GM12878 (cell line): ENCODE measurements around the gene CYTH2. TPM values are rescaled to one million over a fixed set of nuclear protein-coding genes. Genes with fewer than 3 reads are reported as not detected.

Source experiments
- ATAC-seq: fragments of 200-7000 bp; cut with Tn5 transposase; 3 replicates; pipeline ENCODE4 v1.9.1; 2020; ENCODE audit warnings: mild to moderate bottlenecking, moderate library complexity
- BruUV-seq: library from RNA; stranded (reverse); fragments of 400-500 nt; replicated peaks from 2 replicates; lab custom pipeline; 2021; lab: Mats Ljungman, UMichigan
- CTCF ChIA-PET: fragments of 300-600 bp; sonication (Branson Sonifier 250); formaldehyde crosslinking; extraction: SDS; loops from one replicate; lab custom pipeline; 2021; ENCODE audit warnings: inconsistent platforms; lab: Yijun Ruan, JAX
- POLR2A ChIA-PET: fragments of 350-600 bp; formaldehyde crosslinking; extraction: SDS; loops from one replicate; lab custom pipeline; 2021; ENCODE audit warnings: inconsistent platforms; lab: Charles Lee
- RAD21 ChIA-PET: fragments of 300-600 bp; sonication (Branson Sonifier 250); formaldehyde crosslinking; loops from one replicate; lab custom pipeline; 2023; ENCODE audit warnings: antibody characterized with exemption; ENCODE audit not compliant: unreplicated experiment; lab: Charles Lee
- SMC1A ChIA-PET: fragments of 300-600 bp; sonication (Branson Sonifier 250); formaldehyde crosslinking; loops from one replicate; lab custom pipeline; 2023; ENCODE audit not compliant: unreplicated experiment, uncharacterized antibody; lab: Charles Lee
- DNase-seq: peaks from one replicate; pipeline ENCODE4 v3.0.0-alpha.2; 2011; ENCODE audit warnings: low read depth, low spot score
- FAIRE-seq: peaks from 3 replicates; lab custom pipeline; 2011; peaks lifted over from hg19 to GRCh38; lab: Jason Lieb, UNC
- H2AFZ ChIP-seq: 2 replicates; pipeline ENCODE4 v1.6.0; 2011; ENCODE audit warnings: low read depth, low read length, control low read depth; ENCODE audit not compliant: control insufficient read depth
- H3K27ac ChIP-seq: 2 replicates; pipeline ENCODE4 v1.5.1; 2011; ENCODE audit warnings: control low read depth; ENCODE audit not compliant: control insufficient read depth, insufficient read depth
- H3K27me3 ChIP-seq, 2 experiments: replicated peaks in 1 of 2; 2 replicates each; pipeline versions ENCODE4 v1.6.0 to v1.6.1; 2011; ENCODE audit warnings: low read length in 1 of 2; ENCODE audit not compliant: control insufficient read depth in 2 of 2, insufficient read depth in 2 of 2
- H3K36me3 ChIP-seq, 2 experiments: 2 replicates each; pipeline ENCODE4 v1.5.1; 2011; ENCODE audit warnings: low read length in 1 of 2; ENCODE audit not compliant: control insufficient read depth in 2 of 2, insufficient read depth in 2 of 2
- H3K4me1 ChIP-seq: 2 replicates; pipeline ENCODE4 v1.6.1; 2011; ENCODE audit warnings: mild to moderate bottlenecking, low read length, moderate library complexity, mixed read lengths; ENCODE audit not compliant: control insufficient read depth, insufficient read depth
- H3K4me2 ChIP-seq: 2 replicates; pipeline ENCODE4 v1.6.0; 2011; ENCODE audit warnings: control low read depth; ENCODE audit not compliant: control insufficient read depth, insufficient read depth
- H3K4me3 ChIP-seq: fragments of 200-600 bp; sonication (generic); 2 replicates; pipeline ENCODE4 v1.5.1; 2016
- H3K79me2 ChIP-seq: 2 replicates; pipeline ENCODE4 v1.6.0; 2011; ENCODE audit warnings: low read length; ENCODE audit not compliant: control insufficient read depth, insufficient read depth
- H3K9ac ChIP-seq: 2 replicates; pipeline ENCODE4 v1.8.0; 2011; ENCODE audit warnings: low read length, control low read depth, mixed read lengths; ENCODE audit not compliant: control insufficient read depth, insufficient read depth
- H3K9me3 ChIP-seq: replicated peaks from 3 replicates; pipeline ENCODE4 v1.5.1; 2011; ENCODE audit warnings: mild to moderate bottlenecking, low read length; ENCODE audit not compliant: control insufficient read depth, insufficient read depth
- H4K20me1 ChIP-seq: 2 replicates; pipeline ENCODE4 v1.6.0; 2011; ENCODE audit not compliant: control insufficient read depth, insufficient read depth
- ATF3 ChIP-seq: IDR thresholded peaks from 2 replicates; pipeline ENCODE4 v1.6.1; 2011; ENCODE audit warnings: low read depth, mild to moderate bottlenecking, low read length, moderate library complexity, borderline replicate concordance; ENCODE audit errors: extremely low read depth
- BHLHE40 ChIP-seq, 2 experiments: fragments of 450-650 bp in 1 of 2; IDR thresholded peaks; 2 replicates each; pipeline ENCODE4 v1.6.1; 2011 to 2017; ENCODE audit warnings: low read depth in 2 of 2, borderline replicate concordance in 1 of 2, improper control_type of control experiment in 1 of 2, low read length in 1 of 2, mild to moderate bottlenecking in 1 of 2
- CREM ChIP-seq: IDR thresholded peaks from 2 replicates; pipeline ENCODE4 v1.6.1; 2014; ENCODE audit warnings: antibody characterized with exemption, low read depth
- E2F4 ChIP-seq: IDR thresholded peaks from 2 replicates; pipeline ENCODE4 v1.6.1; 2012; ENCODE audit warnings: low read depth, low read length, improper control_type of control experiment
- IRF3 ChIP-seq: fragments of 450-650 bp; IDR thresholded peaks from 2 replicates; pipeline ENCODE4 v1.6.1; 2014; ENCODE audit warnings: mild to moderate bottlenecking
- MEF2A ChIP-seq: IDR thresholded peaks from 2 replicates; pipeline ENCODE4 v1.6.1; 2011; ENCODE audit warnings: low read depth, mild to moderate bottlenecking, low read length, moderate library complexity; ENCODE audit not compliant: insufficient read depth
- NR2C2 ChIP-seq: IDR thresholded peaks from 2 replicates; pipeline ENCODE4 v1.6.1; 2011; ENCODE audit warnings: borderline replicate concordance, low read depth; ENCODE audit not compliant: control insufficient read depth, insufficient read length
- POLR2AphosphoS2 ChIP-seq: IDR thresholded peaks from 2 replicates; pipeline ENCODE4 v1.6.1; 2011; ENCODE audit warnings: low read depth, mild to moderate bottlenecking, low read length, improper control_type of control experiment, moderate library complexity
- SKIL ChIP-seq: fragments of 450-650 bp; IDR thresholded peaks from 2 replicates; pipeline ENCODE4 v1.6.1; 2017; ENCODE audit warnings: mild to moderate bottlenecking, low read depth, inconsistent platforms; ENCODE audit not compliant: poor library complexity, severe bottlenecking
- TBL1XR1 ChIP-seq: IDR thresholded peaks from 2 replicates; pipeline ENCODE4 v1.6.1; 2012; ENCODE audit warnings: low read depth, low read length, improper control_type of control experiment
- TCF3 ChIP-seq: IDR thresholded peaks from 2 replicates; pipeline ENCODE4 v1.6.1; 2012; ENCODE audit warnings: low read depth, mild to moderate bottlenecking, low read length, borderline replicate concordance; ENCODE audit not compliant: insufficient read depth
- USF1 ChIP-seq: IDR thresholded peaks from 2 replicates; pipeline ENCODE4 v1.6.1; 2011; ENCODE audit warnings: borderline replicate concordance, low read depth, mild to moderate bottlenecking, moderate library complexity, mixed read lengths, low read length; ENCODE audit not compliant: insufficient read depth; ENCODE audit errors: extremely low read length
- ZBED1 ChIP-seq: IDR thresholded peaks from 2 replicates; pipeline ENCODE4 v1.6.1; 2016; ENCODE audit warnings: borderline replicate concordance
- ZNF24 ChIP-seq: fragments of 450-650 bp; IDR thresholded peaks from 2 replicates; pipeline ENCODE4 v1.6.1; 2017; ENCODE audit warnings: antibody characterized with exemption, mild to moderate bottlenecking
- ZSCAN29 ChIP-seq: fragments of 450-650 bp; IDR thresholded peaks from 2 replicates; pipeline ENCODE4 v1.6.1; 2017; ENCODE audit warnings: mild to moderate bottlenecking, moderate library complexity
- ZZZ3 ChIP-seq: IDR thresholded peaks from 2 replicates; pipeline ENCODE4 v1.6.1; 2011; ENCODE audit warnings: low read depth; ENCODE audit not compliant: control insufficient read depth, insufficient read length
- WGBS: methylation state at CpG from one replicate; pipeline ENCODE4 v1.1.6; 2016; ENCODE audit warnings: low lambda C conversion rate; ENCODE audit not compliant: insufficient replicate concordance, insufficient coverage; ENCODE audit errors: missing lambda C conversion rate; 5-methylcytosine and 5-hydroxymethylcytosine counted together
- in situ Hi-C: fragments of 300-500 bp; cut with MboI; formaldehyde crosslinking; loops from 9 replicates; pipeline ENCODE4 v1.14.3; 2018; ENCODE audit warnings: mixed read lengths
- intact Hi-C: fragments of 100-400 bp; cut with micrococcal nuclease; formaldehyde crosslinking; loops from one replicate; pipeline ENCODE4 v1.14.2; 2022; ENCODE audit not compliant: unreplicated experiment
- polyA plus RNA-seq, 11 experiments: library from polyadenylated mRNA; depleted of rRNA in 4 of 11; unstranded in 6 of 11; stranded (reverse) in 5 of 11; fragments of >200 nt; fragmentation: Nextera tagmentation in 4 of 11; fragmentation: Illumina TruSeq in 1 of 11; extraction: Ambion mirVana in 4 of 11; extraction: Trizol in 1 of 11; gene quantifications; 1 replicate in 1 of 11; 2 replicates in 10 of 11; pipeline versions ENCODE4 v1.2.1 to v1.2.3, GENCODE V29; 2011 to 2016; ENCODE audit warnings: inconsistent platforms in 2 of 11, missing spikeins in 2 of 11, low read depth in 1 of 11
- total RNA-seq, 4 experiments: library from RNA; depleted of rRNA in 3 of 4; stranded (reverse); fragments of >200 nt in 3 of 4; fragmentation: Illumina TruSeq in 1 of 4; extraction: Trizol in 1 of 4; gene quantifications; 2 replicates each; pipeline versions ENCODE4 v1.2.1 to v1.2.3, GENCODE V29; 2013 to 2021

CYTH2 gene
- total and polyA plus RNA-seq, 10 of the 15 experiments (the other 5 are each of a cell fraction or from before 2014, with no cell fraction given) = 1.3 to 31.9 (median 22.2) TPM

- H2AFZ ChIP-seq = peak overlapping the region; percentile 64
- H3K4me2 ChIP-seq = peak overlapping the region; percentile 91
- peak overlapping the region; percentile 53; the same call in 1 of the 2 replicates for H3K4me3 ChIP-seq
- ChIA-PET CTCF (interaction anchor here (0.7 to 1.4 kb wide), 4 partner anchors 12 to 111 kb away, joined by 3 to 7 read pairs (median 6); partner anchors contain the start of gene KDELR1), RAD21 (interaction anchor here (0.8 to 1.2 kb wide), 4 partner anchors 11 to 168 kb away, joined by 3 to 7 read pairs (median 3); no protein-coding TSS in a partner anchor), POLR2A (interaction anchor here (0.5 to 0.6 kb wide), 4 partner anchors 49 to 908 kb away, joined by 3 to 6 read pairs (median 3); no protein-coding TSS in a partner anchor), SMC1A (interaction anchor here (0.8 to 0.9 kb wide), 3 partner anchors 8 to 83 kb away, joined by 3 read pairs; no protein-coding TSS in a partner anchor)
- no peaks in the 10 kb centered on the region for H4K20me1 ChIP-seq
- in situ Hi-C loops (no loop called here), intact Hi-C loops (no loop called here)
- no peaks in the 10 kb centered on the region for H3K9me3 ChIP-seq
- no peaks in the 10 kb centered on the region for H3K79me2 ChIP-seq
- no peaks in the 10 kb centered on the region for H3K36me3 ChIP-seq
- ATAC-seq (peak; percentile 85), DNase-seq (peak; percentile 59), FAIRE-seq (peak; percentile 41)
- no TSS peak for BruUV-seq
- no peak overlapping the region for H3K27ac ChIP-seq
- H3K27me3 ChIP-seq = no peaks in the 10 kb centered on the region
- peaks cover 4% of the 10 kb centered on the region; the same call in 1 of the 2 replicates for H3K4me1 ChIP-seq
- 21% methylated on average over 11 of the region's 20 CpGs for WGBS
- H3K9ac ChIP-seq = no peak overlapping the region
- TF ChIP-seq MEF2A (no peak), CREM (no peak), USF1 (peak; percentile 77), E2F4 (no peak), POLR2AphosphoS2 (no peak), NR2C2 (no peak), SKIL (no peak), ATF3 (peak; percentile 40; the same call in 1 of the 2 replicates), ZNF24 (no peak), ZZZ3 (no peak), ZBED1 (no peak), TBL1XR1 (no peak), ZSCAN29 (no peak), TCF3 (no peak), BHLHE40 (IDR thresholded peaks at IDR 0.05; ENCODE audit: borderline replicate concordance in 1 of 2, low read depth in 2 of 2, low read length in 1 of 2) (peak; percentile 42 to 76; a peak in 2 of 4 replicates), IRF3 (no peak)
These were observed 32.6 kb downstream of the CYTH2 start for GRCh38 chr19:48501494-48502349.
